Keratinocyte (primary cell): ENCODE data around the gene PLCL1. TPM values are rescaled to one million over a fixed set of nuclear protein-coding genes. Genes with fewer than 3 reads are reported as not detected.

Experiments used
- DNase-seq: peaks from one replicate; pipeline ENCODE4 v3.0.0-alpha.2; 2011; ENCODE audit warnings: low read depth, missing footprints, low spot score
- FAIRE-seq: peaks from 2 replicates; lab custom pipeline; 2011; peaks lifted over from hg19 to GRCh38; lab: Jason Lieb, UNC
- H2AFZ ChIP-seq: 2 replicates; pipeline ENCODE4 v1.6.0; 2012; ENCODE audit warnings: low read length, control low read depth, inconsistent platforms; ENCODE audit not compliant: control insufficient read depth
- H3K27ac ChIP-seq: 2 replicates; pipeline ENCODE4 v1.5.1; 2011; ENCODE audit warnings: low read length; ENCODE audit not compliant: control insufficient read depth, insufficient read depth
- H3K27me3 ChIP-seq: 3 replicates; pipeline ENCODE4 v1.6.0; 2011; ENCODE audit warnings: low read length; ENCODE audit not compliant: control insufficient read depth, insufficient read depth; ENCODE audit errors: extremely low read depth
- H3K36me3 ChIP-seq, 2 experiments: 2 replicates in 1 of 2; 3 replicates in 1 of 2; pipeline ENCODE4 v1.5.1; 2011; ENCODE audit warnings: low read length in 2 of 2, mild to moderate bottlenecking in 1 of 2; ENCODE audit not compliant: control insufficient read depth in 2 of 2, insufficient read depth in 2 of 2; ENCODE audit errors: extremely low read depth in 1 of 2
- H3K4me1 ChIP-seq: 3 replicates; pipeline ENCODE4 v1.5.1; 2011; ENCODE audit warnings: low read length; ENCODE audit not compliant: control insufficient read depth, insufficient read depth; ENCODE audit errors: extremely low read depth
- H3K4me2 ChIP-seq: 3 replicates; pipeline ENCODE4 v1.6.0; 2011; ENCODE audit warnings: low read depth, low read length; ENCODE audit not compliant: control insufficient read depth, insufficient read depth; ENCODE audit errors: extremely low read depth
- H3K4me3 ChIP-seq, 3 experiments: fragments of 200-600 bp in 1 of 3; sonication (generic) in 1 of 3; 2 replicates in 2 of 3; 3 replicates in 1 of 3; pipeline ENCODE4 v1.5.1; 2011 to 2016; ENCODE audit warnings: low read length in 3 of 3, mild to moderate bottlenecking in 3 of 3, control low read depth in 2 of 3, inconsistent platforms in 1 of 3, low read depth in 1 of 3, mixed read lengths in 1 of 3, mixed run types in 1 of 3, moderate library complexity in 1 of 3; ENCODE audit not compliant: control insufficient read depth in 2 of 3, insufficient read depth in 2 of 3; ENCODE audit errors: extremely low read depth in 1 of 3
- H3K79me2 ChIP-seq: 2 replicates; pipeline ENCODE4 v1.6.0; 2012; ENCODE audit warnings: low read length; ENCODE audit not compliant: control insufficient read depth, insufficient read depth
- H3K9ac ChIP-seq: 3 replicates; pipeline ENCODE4 v1.6.0; 2011; ENCODE audit warnings: low read length; ENCODE audit not compliant: control insufficient read depth, insufficient read depth; ENCODE audit errors: extremely low read depth
- H3K9me1 ChIP-seq: 3 replicates; pipeline ENCODE4 v1.6.0; 2011; ENCODE audit warnings: low read length; ENCODE audit not compliant: control insufficient read depth, insufficient read depth; ENCODE audit errors: extremely low read depth
- H3K9me3 ChIP-seq: 2 replicates; pipeline ENCODE4 v1.5.1; 2012; ENCODE audit warnings: low read depth, low read length; ENCODE audit not compliant: control insufficient read depth
- H4K20me1 ChIP-seq: 3 replicates; pipeline ENCODE4 v1.6.0; 2011; ENCODE audit warnings: low read length; ENCODE audit not compliant: control insufficient read depth, insufficient read depth; ENCODE audit errors: extremely low read depth
- CTCF ChIP-seq, 3 experiments: IDR thresholded peaks in 1 of 3; conservative IDR thresholded peaks in 1 of 3; optimal IDR thresholded peaks in 1 of 3; 2 replicates in 2 of 3; 3 replicates in 1 of 3; pipeline versions ENCODE3 to v1.5.1; 2011; ENCODE audit warnings: low read length in 3 of 3, mild to moderate bottlenecking in 3 of 3, moderate library complexity in 2 of 3, control low read depth in 1 of 3, inconsistent platforms in 1 of 3; ENCODE audit not compliant: insufficient read depth in 2 of 3; ENCODE audit errors: extremely low read depth in 1 of 3
- EZH2 ChIP-seq: IDR thresholded peaks from one replicate; pipeline ENCODE4 v1.6.1; 2012; ENCODE audit warnings: inconsistent platforms, mild to moderate bottlenecking, low read length, moderate library complexity
- dilution Hi-C: fragments of 300-500 bp; cut with MboI; formaldehyde crosslinking; loops from one replicate; pipeline ENCODE4 v1.7.0; 2020; ENCODE audit warnings: low sequenced_read_pairs; ENCODE audit not compliant: extremely low pct_ligation_motif_present
- polyA plus RNA-seq, 5 experiments: library from polyadenylated mRNA; depleted of rRNA in 3 of 5; stranded (reverse) in 3 of 5; stranded (forward) in 1 of 5; unstranded in 1 of 5; fragments of >200 nt; gene quantifications; 1 replicate in 1 of 5; 2 replicates in 3 of 5; 3 replicates in 1 of 5; pipeline versions ENCODE4 v1.2.1 to v1.2.3, GENCODE V29; 2011 to 2012; ENCODE audit warnings: missing spikeins in 2 of 5, low read depth in 1 of 5, low replicate concordance in 1 of 5

The PLCL1 gene
- polyA plus RNA-seq, 1 donor (not counting 4 experiments of a cell fraction or from before 2014, with no cell fraction given), result 0.01 TPM

DNA sequence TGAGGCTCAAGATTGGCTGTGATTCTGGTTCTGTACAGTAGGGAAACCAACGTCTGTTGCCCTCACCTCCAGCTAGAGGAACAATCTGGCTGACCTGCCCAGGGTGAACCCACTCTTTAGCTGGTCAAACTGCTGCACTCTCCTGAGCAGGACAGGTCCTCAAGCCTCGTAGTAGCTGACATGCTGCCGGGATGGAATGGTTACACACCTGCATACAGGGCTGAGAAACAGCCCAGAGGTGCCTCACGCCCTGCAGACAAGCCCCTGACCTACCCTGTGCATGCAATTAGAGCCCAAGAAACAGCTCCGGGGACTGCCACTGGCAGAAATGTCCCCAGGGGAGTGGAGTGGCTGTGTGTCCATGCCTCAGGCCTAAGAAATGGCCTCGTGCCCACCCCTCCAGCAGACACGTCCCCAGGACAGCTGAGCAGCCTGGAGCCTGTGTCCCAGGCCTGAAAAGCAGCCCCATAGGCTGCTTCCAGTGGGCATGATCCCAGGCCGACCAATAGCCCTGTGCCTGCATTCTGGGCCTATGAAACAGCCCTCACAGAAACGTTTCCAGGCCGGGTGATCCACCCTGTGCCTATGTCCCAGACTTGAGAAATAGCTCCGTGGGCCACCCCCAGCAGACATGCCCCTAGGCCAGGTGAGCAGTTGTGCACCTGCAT, 44.6 kb upstream of the PLCL1 start:
- TF ChIP-seq CTCF (optimal IDR thresholded peaks at IDR 0.05 in 1 of 3, IDR thresholded peaks at IDR 0.05 in 1 of 3, conservative IDR thresholded peaks at IDR 0.05 in 1 of 3; ENCODE audit: extremely low read depth in 1 of 3, insufficient read depth in 2 of 3, low read length in 3 of 3), result no peak
- no peak for TF ChIP-seq EZH2
- no peak for FAIRE-seq
- dilution Hi-C loops, result no loop called here

GRCh38 chr2:197760293-197760657, 44.1 kb upstream of the PLCL1 start:
- no peak overlapping the region for H2AFZ ChIP-seq
- dilution Hi-C loops, result no loop called here
- FAIRE-seq (no peak), DNase-seq (no peak)
- no peak overlapping the region for H3K4me2 ChIP-seq
- H3K9me1 ChIP-seq, result no peaks in the 10 kb centered on the region
- no peak overlapping the region for H3K9ac ChIP-seq
- H3K27me3 ChIP-seq, result no peaks in the 10 kb centered on the region
- no peaks in the 10 kb centered on the region for H4K20me1 ChIP-seq
- H3K4me3 ChIP-seq, result no peak overlapping the region
- no peaks in the 10 kb centered on the region for H3K4me1 ChIP-seq
- H3K79me2 ChIP-seq, result no peaks in the 10 kb centered on the region
- H3K9me3 ChIP-seq, result no peaks in the 10 kb centered on the region
- TF ChIP-seq EZH2, result no peak
- no peak for TF ChIP-seq CTCF (optimal IDR thresholded peaks at IDR 0.05 in 1 of 3, IDR thresholded peaks at IDR 0.05 in 1 of 3, conservative IDR thresholded peaks at IDR 0.05 in 1 of 3; ENCODE audit: extremely low read depth in 1 of 3, insufficient read depth in 2 of 3, low read length in 3 of 3)
- H3K27ac ChIP-seq, result no peak overlapping the region
- no peaks in the 10 kb centered on the region for H3K36me3 ChIP-seq

More for the DNA sequence above, 44.6 kb upstream of the PLCL1 start:
- H3K4me2 ChIP-seq, result no peak overlapping the region
- no peak overlapping the region for H2AFZ ChIP-seq
- no peaks in the 10 kb centered on the region for H3K79me2 ChIP-seq
- H4K20me1 ChIP-seq, result no peaks in the 10 kb centered on the region
- H3K27me3 ChIP-seq, result no peaks in the 10 kb centered on the region
- H3K4me3 ChIP-seq, result no peak overlapping the region
- no peaks in the 10 kb centered on the region for H3K36me3 ChIP-seq
- no peaks in the 10 kb centered on the region for H3K9me3 ChIP-seq
- DNase-seq, result no peak
- no peak overlapping the region for H3K9ac ChIP-seq
- no peaks in the 10 kb centered on the region for H3K9me1 ChIP-seq
- no peaks in the 10 kb centered on the region for H3K4me1 ChIP-seq
- H3K27ac ChIP-seq, result no peak overlapping the region
